ENCODE data around the gene MBLAC1.
A peak's percentile ranks its signal among the peaks of the same experiment; 100 is the strongest.

MBLAC1 gene

GRCh38 chr7:100101016-100101862 is 25.5 kb upstream of the MBLAC1 start, which contains the start of the genes AP4M1 and MCM7:
Gene AP4M1 (plus strand): TSS chr7:100101643. CDS start chr7:100101715, 72 bp downstream.
Gene MCM7 (minus strand): TSS chr7:100101397. CDS start chr7:100101294, 103 bp downstream.
- DNase-seq (ENCODE audit: low read depth in 1 of 2, low spot score in 1 of 2), result peak; percentile 92 to 99
- no peak for TF ChIP-seq JUND (IDR thresholded peaks at IDR 0.05; ENCODE audit: low read depth)
- in situ Hi-C loops (cut with HindIII; ENCODE audit: low pct_unique_long_range_greater_than_20kb, low sequenced_read_pairs), result no loop called here

DNA sequence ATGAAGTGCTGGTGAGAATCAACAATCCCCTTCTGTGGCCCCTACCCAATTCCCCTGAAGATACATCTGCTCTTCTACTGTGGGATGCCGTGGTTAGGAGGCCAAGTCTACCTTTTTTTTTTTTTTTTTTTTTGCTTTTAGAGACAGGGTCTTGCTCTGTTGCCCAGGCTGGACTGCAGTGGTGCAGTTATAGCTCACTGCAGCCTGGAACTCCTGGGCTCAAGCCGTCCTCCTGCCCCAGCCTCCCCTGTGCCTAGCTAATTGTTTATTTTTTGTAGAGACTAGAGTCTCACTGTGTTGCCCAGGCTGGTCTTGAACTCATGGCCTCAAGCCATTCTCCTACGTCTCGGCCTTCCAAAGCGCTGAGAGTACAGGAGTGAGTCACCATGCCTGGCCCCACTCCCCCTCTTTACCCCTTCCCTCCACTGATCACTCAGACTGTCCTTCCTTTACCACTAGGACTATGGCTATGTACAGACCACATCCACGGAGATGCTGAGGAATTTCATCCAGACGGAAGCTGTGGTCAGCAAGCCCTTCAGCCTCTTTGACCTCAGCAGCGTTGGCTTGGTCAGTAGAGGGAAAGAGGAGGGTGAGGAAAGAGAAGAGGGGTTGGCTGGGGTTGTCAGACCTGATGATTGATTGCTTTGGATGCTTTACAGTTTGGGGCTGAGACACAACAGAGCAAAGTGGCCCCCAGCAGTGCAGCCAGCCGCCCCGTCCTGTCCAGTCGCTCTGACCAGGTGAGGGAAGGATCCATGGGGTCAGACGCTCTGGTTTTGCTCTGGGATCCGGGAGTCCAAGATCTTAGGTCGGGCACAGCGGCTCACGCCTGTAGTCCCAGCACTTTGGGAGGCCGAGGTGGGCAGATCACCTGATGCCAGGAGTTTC is 23.6 kb upstream of the MBLAC1 start:
- DNase-seq (ENCODE audit: low read depth in 1 of 2, low spot score in 1 of 2), result no peak
- in situ Hi-C loops (cut with HindIII; ENCODE audit: low pct_unique_long_range_greater_than_20kb, low sequenced_read_pairs), result no loop called here
- TF ChIP-seq JUND (IDR thresholded peaks at IDR 0.05; ENCODE audit: low read depth), result no peak

GRCh38 chr7:100105534-100105933 is 21.2 kb upstream of the MBLAC1 start:
- DNase-seq (ENCODE audit: low read depth in 1 of 2, low spot score in 1 of 2), result no peak
- in situ Hi-C loops (cut with HindIII; ENCODE audit: low pct_unique_long_range_greater_than_20kb, low sequenced_read_pairs), result no loop called here
- TF ChIP-seq JUND (IDR thresholded peaks at IDR 0.05; ENCODE audit: low read depth), result no peak

DNA sequence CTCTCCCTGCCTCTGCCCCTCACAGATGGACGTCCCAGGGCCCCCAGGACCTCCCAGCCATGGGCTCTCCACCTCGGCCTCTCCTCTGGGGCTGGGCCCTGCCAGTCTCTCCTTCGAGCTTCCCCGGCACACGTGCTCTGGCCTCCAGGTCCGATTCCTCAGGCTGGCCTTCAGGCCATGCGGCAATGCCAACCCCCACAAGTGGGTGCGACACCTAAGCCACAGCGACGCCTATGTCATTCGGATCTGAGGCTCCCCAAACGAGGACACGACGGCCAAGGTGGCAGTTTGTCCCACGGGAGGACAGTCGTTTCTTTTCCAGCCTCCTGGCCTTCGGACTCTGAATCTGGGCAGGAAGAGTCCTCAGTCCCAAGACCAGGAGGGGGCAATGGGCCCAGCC is 20.1 kb upstream of the MBLAC1 start:
- TF ChIP-seq JUND (IDR thresholded peaks at IDR 0.05; ENCODE audit: low read depth), result no peak
- no peak for DNase-seq (ENCODE audit: low read depth in 1 of 2, low spot score in 1 of 2)
- in situ Hi-C loops (cut with HindIII; ENCODE audit: low pct_unique_long_range_greater_than_20kb, low sequenced_read_pairs), result no loop called here

GRCh38 chr7:100107125-100107737 is 19.5 kb upstream of the MBLAC1 start:
- DNase-seq (ENCODE audit: low read depth in 1 of 2, low spot score in 1 of 2), result no peak
- in situ Hi-C loops (cut with HindIII; ENCODE audit: low pct_unique_long_range_greater_than_20kb, low sequenced_read_pairs), result no loop called here
- no peak for TF ChIP-seq JUND (IDR thresholded peaks at IDR 0.05; ENCODE audit: low read depth)

DNA sequence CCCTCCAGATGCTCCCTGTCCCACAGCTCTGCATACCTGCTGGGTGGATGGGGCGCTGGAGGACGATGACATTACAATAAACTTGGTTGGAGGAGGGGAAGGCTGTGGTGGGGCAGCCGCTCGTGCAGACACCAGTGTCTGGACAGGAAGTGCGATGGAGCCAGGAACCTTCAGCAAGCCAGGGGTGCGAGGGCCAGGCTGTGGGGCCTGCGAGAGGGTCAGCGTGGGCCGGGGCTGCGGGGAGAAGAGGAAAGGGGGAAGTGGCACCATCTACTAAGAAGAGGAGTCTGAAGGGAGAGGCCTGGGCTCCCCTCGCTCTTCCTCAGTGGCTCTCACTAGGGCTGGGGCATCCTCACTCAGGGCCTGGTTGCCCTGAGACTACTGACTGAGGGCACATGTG is 18.9 kb upstream of the MBLAC1 start:
- no peak for TF ChIP-seq JUND (IDR thresholded peaks at IDR 0.05; ENCODE audit: low read depth)
- in situ Hi-C loops (cut with HindIII; ENCODE audit: low pct_unique_long_range_greater_than_20kb, low sequenced_read_pairs), result no loop called here
- DNase-seq (ENCODE audit: low read depth in 1 of 2, low spot score in 1 of 2), result no peak

DNA sequence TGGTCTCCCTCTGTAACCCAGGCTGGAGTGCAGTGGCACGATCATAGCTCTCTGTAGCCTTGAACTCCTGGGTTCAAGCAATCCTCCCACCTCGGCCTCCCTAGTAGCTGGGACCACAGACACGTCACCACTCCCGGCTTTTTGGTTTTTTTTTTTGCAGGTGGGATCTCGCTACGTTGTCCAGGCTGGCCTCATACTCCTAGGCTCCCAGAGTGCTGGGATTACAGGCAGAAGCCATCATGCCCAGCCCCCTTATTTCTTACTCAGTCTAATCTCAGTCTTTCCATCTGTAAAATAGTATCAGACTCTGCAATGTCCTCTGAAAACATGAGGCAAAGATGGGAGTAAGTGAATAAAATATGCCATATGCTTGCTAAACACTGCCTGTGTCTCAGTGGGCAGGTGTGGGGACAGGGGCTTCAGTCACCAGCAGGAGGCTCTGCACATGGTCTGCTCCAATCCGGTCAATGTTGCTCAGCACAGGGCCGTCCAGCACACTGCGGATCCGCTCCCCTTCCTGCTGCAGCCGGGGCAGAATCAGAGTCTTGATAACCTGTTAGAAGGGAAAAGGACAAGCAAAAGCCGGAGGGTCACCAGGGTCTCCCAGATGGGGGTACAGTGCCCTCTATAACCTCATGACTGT is 17.1 kb upstream of the MBLAC1 start:
- TF ChIP-seq JUND (IDR thresholded peaks at IDR 0.05; ENCODE audit: low read depth), result no peak
- DNase-seq (ENCODE audit: low read depth in 1 of 2, low spot score in 1 of 2), result no peak
- in situ Hi-C loops (cut with HindIII; ENCODE audit: low pct_unique_long_range_greater_than_20kb, low sequenced_read_pairs), result no loop called here

DNA sequence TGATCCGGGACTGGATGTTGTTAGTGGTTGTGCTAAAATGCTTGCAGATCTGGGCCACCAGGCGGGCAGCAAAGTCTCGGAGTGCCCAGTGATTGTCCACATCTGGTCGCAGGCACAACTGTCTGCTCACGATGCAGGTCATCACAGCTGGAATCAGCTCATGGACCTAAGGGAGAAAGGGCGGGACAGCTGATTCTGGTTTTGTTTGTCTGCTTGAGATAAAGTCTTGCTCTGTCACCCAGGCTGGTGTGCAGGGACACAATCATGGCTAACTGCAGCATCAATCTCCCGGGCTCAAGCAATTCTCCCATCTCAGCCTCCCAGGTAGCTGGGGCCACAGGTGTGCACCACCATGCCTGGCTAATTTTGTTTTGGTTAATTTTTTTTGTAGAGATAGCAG is 15.6 kb upstream of the MBLAC1 start:
- no peak for TF ChIP-seq JUND (IDR thresholded peaks at IDR 0.05; ENCODE audit: low read depth)
- in situ Hi-C loops (cut with HindIII; ENCODE audit: low pct_unique_long_range_greater_than_20kb, low sequenced_read_pairs), result no loop called here
- DNase-seq (ENCODE audit: low read depth in 1 of 2, low spot score in 1 of 2), result no peak

- DNase-seq (ENCODE audit: low read depth in 1 of 2, low spot score in 1 of 2), result no peak
- TF ChIP-seq JUND (IDR thresholded peaks at IDR 0.05; ENCODE audit: low read depth), result no peak
- in situ Hi-C loops (cut with HindIII; ENCODE audit: low pct_unique_long_range_greater_than_20kb, low sequenced_read_pairs), result no loop called here
These were observed 14.9 kb upstream of the MBLAC1 start for GRCh38 chr7:100111914-100112313.

GRCh38 chr7:100115026-100115425 is 11.7 kb upstream of the MBLAC1 start:
- DNase-seq (ENCODE audit: low read depth in 1 of 2, low spot score in 1 of 2), result no peak
- no peak for TF ChIP-seq JUND (IDR thresholded peaks at IDR 0.05; ENCODE audit: low read depth)
- in situ Hi-C loops (cut with HindIII; ENCODE audit: low pct_unique_long_range_greater_than_20kb, low sequenced_read_pairs), result no loop called here

DNA sequence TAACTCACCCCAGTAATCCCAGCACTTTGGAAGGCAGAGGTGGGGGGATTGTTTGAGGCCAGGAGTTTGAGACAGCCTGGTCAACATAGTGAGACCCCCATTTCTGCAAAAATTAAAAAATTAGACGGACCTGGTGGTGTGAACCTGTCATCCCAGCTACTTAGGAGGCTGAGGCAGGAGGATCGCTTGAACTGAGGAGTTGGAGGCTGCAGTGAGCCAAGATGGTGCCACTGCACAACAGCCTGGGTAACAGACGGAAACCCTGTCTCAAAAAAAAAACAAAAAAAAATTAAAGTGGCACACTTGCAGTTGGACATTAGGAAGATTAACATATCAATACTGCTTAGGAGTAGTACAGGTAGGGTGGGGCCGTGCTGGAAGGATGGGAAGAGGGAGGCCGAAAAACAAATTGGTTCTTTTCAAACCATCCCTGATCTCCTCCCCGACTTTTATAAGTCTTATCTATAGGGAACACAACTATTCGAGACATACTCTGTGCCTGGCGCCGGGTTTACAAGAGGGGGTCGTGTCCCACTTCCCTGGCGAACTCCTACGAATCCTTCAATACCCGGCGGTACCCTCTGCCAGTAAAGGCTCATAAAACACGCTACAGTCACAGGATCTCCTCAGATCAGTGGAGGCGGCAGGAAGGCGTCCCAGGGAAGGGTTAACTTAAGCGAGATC is 8.2 kb upstream of the MBLAC1 start:
- in situ Hi-C loops (cut with HindIII; ENCODE audit: low pct_unique_long_range_greater_than_20kb, low sequenced_read_pairs), result no loop called here
- DNase-seq (ENCODE audit: low read depth in 1 of 2, low spot score in 1 of 2), result no peak
- TF ChIP-seq JUND (IDR thresholded peaks at IDR 0.05; ENCODE audit: low read depth), result no peak
